ENCODE results near the gene APBA2. TPM values are rescaled to one million over a fixed set of nuclear protein-coding genes. Genes with fewer than 3 reads are reported as not detected.

APBA2 gene
- total RNA-seq, 4 donors from 2014 or later = 1.6 to 8.2 (median 2.5) TPM

GRCh38 chr15:28993720-28994053 is 107.9 kb downstream of the APBA2 start:
- Histone ChIP-seq H3K4me3 (no peak overlapping the region), H3K36me3 (no peaks in the 10 kb centered on the region), H3K9me3 (no peaks in the 10 kb centered on the region), H3K4me1 (no peaks in the 10 kb centered on the region), H3K27ac (no peak overlapping the region), H3K27me3 (no peaks in the 10 kb centered on the region)
- intact Hi-C loops (cut with DNase I; ENCODE audit: low total_unique reads) = no loop called here
- WGBS, 2 donors (ENCODE audit: low coverage in 1 of 2) = 94% methylated on average over 7 of the region's 7 CpGs; no CpG with 5 or more reads in 1 of the 2 donors
- no peak for DNase-seq
- in situ Hi-C loops (cut with MboI; ENCODE audit: low pct_ligation_motif_present in 1 of 4, low pct_unique_long_range_greater_than_20kb in 1 of 4, low sequenced_read_pairs in 3 of 4) = no loop called here
- TF ChIP-seq CTCF (IDR thresholded peaks at IDR 0.05) = no peak
- no peak for TF ChIP-seq POLR2AphosphoS5 (IDR thresholded peaks at IDR 0.05)
- no peak for TF ChIP-seq POLR2A (IDR thresholded peaks at IDR 0.05)
- no peak for TF ChIP-seq EP300 (IDR thresholded peaks at IDR 0.05; ENCODE audit: low read depth)

DNA sequence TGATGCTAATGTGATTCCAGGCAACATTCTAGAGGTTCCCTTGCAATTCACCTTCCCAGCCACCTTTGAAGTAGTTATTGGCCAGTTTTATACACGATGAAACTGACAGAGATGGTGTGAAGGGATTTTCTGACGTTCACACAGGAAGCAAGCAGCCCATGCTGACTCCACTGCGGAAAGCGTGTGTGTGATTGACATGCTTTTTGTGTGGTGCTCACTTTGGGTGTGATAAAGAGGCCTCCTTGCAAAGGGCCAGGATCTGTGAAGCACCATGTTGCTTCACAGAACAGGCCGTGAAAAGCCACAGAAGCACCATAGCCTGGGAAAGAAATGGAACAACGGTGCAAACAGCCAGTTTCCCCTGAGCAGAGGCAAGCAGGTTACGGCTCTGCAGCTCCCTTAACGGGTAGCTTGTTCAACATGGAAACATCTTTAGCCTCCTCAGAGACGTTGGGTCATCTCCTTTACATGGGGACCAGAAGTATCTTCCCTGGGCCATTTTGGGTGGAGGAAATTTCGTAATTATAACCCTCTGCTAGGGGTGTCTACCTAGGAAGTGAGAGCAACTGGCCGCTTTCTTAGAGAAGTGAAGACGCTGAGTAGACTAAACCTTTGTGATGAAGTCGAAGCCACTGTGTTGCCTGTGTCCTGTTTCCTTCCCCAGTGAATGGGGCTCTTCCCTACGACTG is 108.5 kb downstream of the APBA2 start:
- Histone ChIP-seq H3K4me1 (no peaks in the 10 kb centered on the region), H3K9me3 (no peaks in the 10 kb centered on the region), H3K4me3 (no peak overlapping the region), H3K36me3 (no peaks in the 10 kb centered on the region), H3K27me3 (no peaks in the 10 kb centered on the region), H3K27ac (no peak overlapping the region)
- in situ Hi-C loops (cut with MboI; ENCODE audit: low pct_ligation_motif_present in 1 of 4, low pct_unique_long_range_greater_than_20kb in 1 of 4, low sequenced_read_pairs in 3 of 4) (no loop called here), intact Hi-C loops (cut with DNase I; ENCODE audit: low total_unique reads) (no loop called here)
- 60 to 81% methylated on average over 1 to 14 of the region's 14 CpGs for WGBS, 2 donors (ENCODE audit: low coverage in 1 of 2)
- TF ChIP-seq CTCF (IDR thresholded peaks at IDR 0.05) = no peak
- no peak for TF ChIP-seq POLR2A (IDR thresholded peaks at IDR 0.05)
- no peak for TF ChIP-seq EP300 (IDR thresholded peaks at IDR 0.05; ENCODE audit: low read depth)
- no peak for TF ChIP-seq POLR2AphosphoS5 (IDR thresholded peaks at IDR 0.05)
- no peak for DNase-seq

- H3K4me3 ChIP-seq = no peak overlapping the region
- in situ Hi-C loops (cut with MboI; ENCODE audit: low pct_ligation_motif_present in 1 of 4, low pct_unique_long_range_greater_than_20kb in 1 of 4, low sequenced_read_pairs in 3 of 4) = no loop called here
- H3K4me1 ChIP-seq = no peaks in the 10 kb centered on the region
- no peak overlapping the region for H3K27ac ChIP-seq
- H3K27me3 ChIP-seq = no peaks in the 10 kb centered on the region
- no peaks in the 10 kb centered on the region for H3K36me3 ChIP-seq
- TF ChIP-seq EP300 (IDR thresholded peaks at IDR 0.05; ENCODE audit: low read depth) (no peak), POLR2A (IDR thresholded peaks at IDR 0.05) (no peak), POLR2AphosphoS5 (IDR thresholded peaks at IDR 0.05) (no peak), CTCF (IDR thresholded peaks at IDR 0.05) (no peak)
- WGBS, 2 donors (ENCODE audit: low coverage in 1 of 2) = 82 to 84% methylated on average over 4 to 13 of the region's 13 CpGs
- intact Hi-C loops (cut with DNase I; ENCODE audit: low total_unique reads) = no loop called here
- DNase-seq = no peak
- H3K9me3 ChIP-seq = no peaks in the 10 kb centered on the region
Measured at GRCh38 chr15:28994831-28995596, 109.2 kb downstream of the APBA2 start.

GRCh38 chr15:28995705-28996104 is 109.9 kb downstream of the APBA2 start:
- Histone ChIP-seq H3K4me1 (no peaks in the 10 kb centered on the region), H3K36me3 (no peaks in the 10 kb centered on the region), H3K4me3 (no peak overlapping the region), H3K27ac (no peak overlapping the region), H3K27me3 (no peaks in the 10 kb centered on the region), H3K9me3 (no peaks in the 10 kb centered on the region)
- in situ Hi-C loops (cut with MboI; ENCODE audit: low pct_ligation_motif_present in 1 of 4, low pct_unique_long_range_greater_than_20kb in 1 of 4, low sequenced_read_pairs in 3 of 4) = no loop called here
- no peak for DNase-seq
- WGBS, 2 donors (ENCODE audit: low coverage in 1 of 2) = 63 to 81% methylated on average over 1 to 9 of the region's 9 CpGs
- intact Hi-C loops (cut with DNase I; ENCODE audit: low total_unique reads) = no loop called here
- TF ChIP-seq POLR2A (IDR thresholded peaks at IDR 0.05) (no peak), CTCF (IDR thresholded peaks at IDR 0.05) (no peak), POLR2AphosphoS5 (IDR thresholded peaks at IDR 0.05) (no peak), EP300 (IDR thresholded peaks at IDR 0.05; ENCODE audit: low read depth) (no peak)

Measured in transverse colon (tissue), 4 donors.